IMR-90 (cell line): Measurements from ENCODE around the gene MICAL3. TPM values are rescaled to one million over a fixed set of nuclear protein-coding genes. Genes with fewer than 3 reads are reported as not detected.

Experiments
- ATAC-seq: fragments of 200-7000 bp; cut with Tn5 transposase; 2 replicates; pipeline ENCODE4 v1.9.1; 2020; ENCODE audit warnings: low read depth, mild to moderate bottlenecking, moderate library complexity
- BruUV-seq: library from RNA; stranded (reverse); fragments of 400-500 nt; replicated peaks from 2 replicates; lab custom pipeline; 2021; lab: Mats Ljungman, UMichigan
- CTCF ChIA-PET: fragments of 300-600 bp; formaldehyde crosslinking; extraction: SDS; loops from one replicate; lab custom pipeline; 2021; ENCODE audit warnings: antibody characterized with exemption; lab: Yijun Ruan, JAX
- POLR2A ChIA-PET: fragments of 300-600 bp; sonication (Branson Sonifier 250); formaldehyde crosslinking; loops from one replicate; lab custom pipeline; 2022; ENCODE audit warnings: antibody characterized with exemption; ENCODE audit not compliant: unreplicated experiment; lab: Charles Lee
- DNase-seq: peaks from one replicate; pipeline ENCODE4 v3.0.0; 2013
- H2AFZ ChIP-seq: replicated peaks from 2 replicates; pipeline ENCODE3; 2013; ENCODE audit warnings: low read length, mild to moderate bottlenecking; ENCODE audit not compliant: poor library complexity
- H2AK5ac ChIP-seq: 2 replicates; pipeline ENCODE4 v1.6.1; 2013; ENCODE audit warnings: low read depth, low read length, inconsistent platforms
- H2AK9ac ChIP-seq: replicated peaks from 2 replicates; pipeline ENCODE3; 2013; ENCODE audit warnings: mild to moderate bottlenecking, low read depth, low read length, moderate library complexity; ENCODE audit not compliant: poor library complexity
- H2BK120ac ChIP-seq: 2 replicates; pipeline ENCODE4 v1.6.1; 2013; ENCODE audit warnings: low read depth, low read length, inconsistent platforms
- H2BK15ac ChIP-seq: 3 replicates; pipeline ENCODE4 v1.6.1; 2013; ENCODE audit warnings: low read depth, low read length, inconsistent platforms
- H2BK20ac ChIP-seq: 2 replicates; pipeline ENCODE4 v1.6.1; 2013; ENCODE audit warnings: low read depth, mild to moderate bottlenecking, inconsistent platforms, low read length, moderate library complexity
- H2BK5ac ChIP-seq: 2 replicates; pipeline ENCODE4 v1.6.1; 2013; ENCODE audit warnings: mild to moderate bottlenecking, low read depth, low read length, inconsistent platforms; ENCODE audit not compliant: poor library complexity, severe bottlenecking
- H3K14ac ChIP-seq: replicated peaks from 2 replicates; pipeline ENCODE4 v1.6.1; 2013; ENCODE audit warnings: low read depth, low read length, inconsistent platforms
- H3K18ac ChIP-seq: 2 replicates; pipeline ENCODE4 v1.6.1; 2013; ENCODE audit warnings: low read depth, low read length, control low read depth
- H3K23ac ChIP-seq: 2 replicates; pipeline ENCODE4 v1.6.1; 2013; ENCODE audit warnings: low read depth, low read length, inconsistent platforms
- H3K27ac ChIP-seq: 2 replicates; pipeline ENCODE4 v1.5.1; 2013; ENCODE audit warnings: mild to moderate bottlenecking, control low read depth, low read length; ENCODE audit not compliant: insufficient read depth
- H3K27me3 ChIP-seq: 2 replicates; pipeline ENCODE4 v1.6.1; 2013; ENCODE audit warnings: low read length; ENCODE audit not compliant: control insufficient read depth, insufficient read depth
- H3K36me3 ChIP-seq: 2 replicates; pipeline ENCODE4 v1.6.1; 2013; ENCODE audit warnings: low read length, mixed read lengths; ENCODE audit not compliant: control insufficient read depth, insufficient read depth
- H3K4ac ChIP-seq: 2 replicates; pipeline ENCODE4 v1.6.1; 2013; ENCODE audit warnings: low read depth, low read length, inconsistent platforms
- H3K4me1 ChIP-seq: 2 replicates; pipeline ENCODE4 v1.6.1; 2013; ENCODE audit warnings: low read length, mixed read lengths; ENCODE audit not compliant: control insufficient read depth, insufficient read depth
- H3K4me2 ChIP-seq: 2 replicates; pipeline ENCODE4 v1.6.1; 2013; ENCODE audit warnings: low read depth, mild to moderate bottlenecking, control low read depth, low read length, moderate library complexity
- H3K4me3 ChIP-seq: 2 replicates; pipeline ENCODE4 v1.5.1; 2013; ENCODE audit warnings: low read depth, mild to moderate bottlenecking, control low read depth, low read length, moderate library complexity; ENCODE audit not compliant: insufficient read depth
- H3K56ac ChIP-seq: 2 replicates; pipeline ENCODE4 v1.6.1; 2013; ENCODE audit warnings: low read length, inconsistent platforms; ENCODE audit not compliant: insufficient read depth; ENCODE audit errors: extremely low read depth
- H3K79me1 ChIP-seq, 2 experiments: 2 replicates each; pipeline ENCODE4 v1.6.1; 2013; ENCODE audit warnings: low read length in 2 of 2, inconsistent platforms in 1 of 2, low read depth in 1 of 2
- H3K9ac ChIP-seq: 2 replicates; pipeline ENCODE4 v1.6.1; 2013; ENCODE audit warnings: low read depth, low read length, control low read depth
- H3K9me1 ChIP-seq: 2 replicates; pipeline ENCODE4 v1.6.1; 2013; ENCODE audit warnings: low read length, inconsistent platforms; ENCODE audit not compliant: insufficient read depth
- H3K9me3 ChIP-seq: 2 replicates; pipeline ENCODE4 v1.6.1; 2013; ENCODE audit warnings: low read length; ENCODE audit not compliant: control insufficient read depth, insufficient read depth
- H4K20me1 ChIP-seq: 2 replicates; pipeline ENCODE4 v1.6.1; 2013; ENCODE audit warnings: low read length, inconsistent platforms; ENCODE audit not compliant: insufficient read depth
- H4K5ac ChIP-seq: 2 replicates; pipeline ENCODE4 v1.6.1; 2013; ENCODE audit warnings: mild to moderate bottlenecking, low read depth, low read length, control low read depth
- H4K8ac ChIP-seq, 2 experiments: 2 replicates each; pipeline ENCODE4 v1.6.1; 2013; ENCODE audit warnings: low read depth in 2 of 2, low read length in 2 of 2, control low read depth in 1 of 2, inconsistent platforms in 1 of 2
- H4K91ac ChIP-seq: 2 replicates; pipeline ENCODE4 v1.6.1; 2013; ENCODE audit warnings: low read depth, low read length, inconsistent platforms; ENCODE audit not compliant: insufficient read depth
- BHLHE40 ChIP-seq: fragments of 150-350 bp; IDR thresholded peaks from 2 replicates; pipeline ENCODE4 v1.6.1; 2016; ENCODE audit warnings: mild to moderate bottlenecking, low read depth, low read length
- MAFK ChIP-seq: IDR thresholded peaks from 2 replicates; pipeline ENCODE4 v1.6.1; 2012; ENCODE audit warnings: low read depth, low read length, improper control_type of control experiment
- RAD21 ChIP-seq: IDR thresholded peaks from 2 replicates; pipeline ENCODE4 v1.6.1; 2012; ENCODE audit warnings: low read length, improper control_type of control experiment
- RFX5 ChIP-seq: IDR thresholded peaks from 2 replicates; pipeline ENCODE4 v1.8.0; 2012; ENCODE audit warnings: low read depth, mild to moderate bottlenecking, low read length, moderate library complexity
- WGBS, 2 experiments: methylation state at CpG; one replicate each; pipeline versions ENCODE4 v1.1.5 to v1.1.7; 2013; ENCODE audit warnings: missing lambda C conversion rate in 2 of 2; ENCODE audit not compliant: insufficient read length in 1 of 2; ENCODE audit errors: extremely low coverage in 2 of 2; 5-methylcytosine and 5-hydroxymethylcytosine counted together
- dilution Hi-C: fragments of 300-500 bp; cut with HindIII; formaldehyde crosslinking; loops from one replicate; pipeline ENCODE4 v1.14.3; 2018; ENCODE audit warnings: low sequenced_read_pairs; ENCODE audit not compliant: unreplicated experiment
- in situ Hi-C: fragments of 300-500 bp; cut with MboI; formaldehyde crosslinking; loops from 3 replicates; pipeline ENCODE4 v1.14.3; 2019; ENCODE audit warnings: low sequenced_read_pairs, inconsistent platforms, mixed read lengths
- intact Hi-C: fragments of 100-400 bp; cut with micrococcal nuclease; formaldehyde crosslinking; loops from 2 replicates; pipeline ENCODE4 v1.10.0; 2022
- polyA plus RNA-seq, 3 experiments: library from polyadenylated mRNA; depleted of rRNA; stranded (reverse); fragments of >200 nt; gene quantifications; 2 replicates each; pipeline ENCODE4 v1.2.3, GENCODE V29; 2012; ENCODE audit warnings: low replicate concordance in 1 of 3
- total RNA-seq: library from RNA; depleted of rRNA; stranded (reverse); fragments of >200 nt; gene quantifications from 2 replicates; pipeline ENCODE4 v1.2.3, GENCODE V29; 2012

MICAL3 gene
- total and polyA plus RNA-seq, 2 of the 4 experiments (the other 2 are of a cell fraction): 17.6 to 26.8 TPM

DNA sequence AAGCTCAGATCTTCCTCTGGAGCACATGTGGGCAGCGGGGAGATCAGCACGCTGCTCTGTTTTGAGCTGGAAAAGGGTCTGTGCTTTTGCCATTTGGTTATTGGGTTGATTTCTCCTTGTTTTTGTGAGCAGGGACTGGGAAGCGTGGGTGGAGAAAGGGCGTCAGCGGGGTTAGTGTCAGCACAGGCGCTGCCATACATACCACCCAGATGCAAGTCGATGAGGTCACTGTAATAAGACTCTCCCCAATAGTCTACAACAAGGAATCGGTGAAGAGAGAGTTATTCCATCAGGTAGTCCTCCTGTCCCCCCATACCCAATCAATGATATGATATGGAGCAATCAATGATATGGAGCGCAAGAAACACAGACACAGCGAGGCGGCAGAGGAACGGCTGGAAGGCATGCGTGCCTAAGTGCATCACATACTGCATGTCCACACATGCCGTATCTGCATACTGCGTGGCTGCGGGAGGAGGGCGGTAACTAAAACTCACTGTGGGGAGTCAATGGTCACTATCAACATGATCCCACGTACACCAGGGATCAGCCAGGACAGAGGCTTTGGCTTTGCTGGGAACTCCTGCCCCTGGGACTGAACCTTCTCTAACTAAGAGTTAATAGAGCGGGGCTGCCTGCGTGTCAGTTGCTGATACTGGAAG, 220.6 kb downstream of the MICAL3 start:
- H2BK20ac ChIP-seq: no peak overlapping the region
- H4K8ac ChIP-seq: no peak overlapping the region
- no peak overlapping the region for H4K91ac ChIP-seq
- no peak overlapping the region for H2AK5ac ChIP-seq
- no peaks in the 10 kb centered on the region for H3K27me3 ChIP-seq
- H2BK5ac ChIP-seq: no peak overlapping the region
- ATAC-seq: no peak
- no peaks in the 10 kb centered on the region for H3K9me3 ChIP-seq
- H3K23ac ChIP-seq: no peak overlapping the region
- H3K4me3 ChIP-seq: no peak overlapping the region
- no peak overlapping the region for H2AK9ac ChIP-seq
- ChIA-PET CTCF (no interaction called here), POLR2A (no interaction called here)
- H3K14ac ChIP-seq: no peak overlapping the region
- in situ Hi-C loops: loop anchor here (25.0 kb wide), 1 partner anchor 716 kb away; the partner anchor contains the start of gene IL17RA
- H4K5ac ChIP-seq: no peak overlapping the region
- no peak overlapping the region for H2BK15ac ChIP-seq
- H3K56ac ChIP-seq: no peak overlapping the region
- BruUV-seq: no TSS peak
- no peak for DNase-seq
- dilution Hi-C loops: no loop called here
- no peak for TF ChIP-seq MAFK
- no peak for TF ChIP-seq BHLHE40
- TF ChIP-seq RAD21: no peak
- TF ChIP-seq RFX5: no peak
- intact Hi-C loops: no loop called here
- no peak overlapping the region for H3K18ac ChIP-seq
- no peaks in the 10 kb centered on the region; the same call in 1 of the 2 replicates for H3K9me1 ChIP-seq
- 92% methylated on average over 6 of the region's 20 CpGs; no CpG with 5 or more reads in 1 of the 2 experiments for WGBS, 2 experiments
- no peaks in the 10 kb centered on the region for H3K79me1 ChIP-seq
- no peak overlapping the region for H3K4ac ChIP-seq
- peaks cover 9% of the 10 kb centered on the region for H3K4me1 ChIP-seq
- peaks cover 15% of the 10 kb centered on the region for H3K36me3 ChIP-seq
- H2AFZ ChIP-seq: no peak overlapping the region
- no peak overlapping the region for H3K27ac ChIP-seq
- no peak overlapping the region for H3K9ac ChIP-seq
- no peaks in the 10 kb centered on the region for H4K20me1 ChIP-seq
- H2BK120ac ChIP-seq: no peak overlapping the region
- no peak overlapping the region for H3K4me2 ChIP-seq
